GM20000 (cell line): ENCODE measurements around the gene KIAA1328.

ENCODE experiments used
- DNase-seq: peaks from one replicate; pipeline ENCODE4 v3.0.0; 2012; ENCODE audit warnings: low spot score
- CTCF ChIP-seq: IDR thresholded peaks from 2 replicates; pipeline ENCODE4 v1.5.1; 2012; ENCODE audit warnings: mild to moderate bottlenecking, control low read depth; ENCODE audit errors: extremely low read depth, missing control alignments

KIAA1328 gene

GRCh38 chr18:36950282-36950681, 121.4 kb downstream of the KIAA1328 start:
- DNase-seq = no peak
- no peak for TF ChIP-seq CTCF

GRCh38 chr18:36950960-36951359, 122.0 kb downstream of the KIAA1328 start:
- no peak for DNase-seq
- TF ChIP-seq CTCF = no peak

DNA sequence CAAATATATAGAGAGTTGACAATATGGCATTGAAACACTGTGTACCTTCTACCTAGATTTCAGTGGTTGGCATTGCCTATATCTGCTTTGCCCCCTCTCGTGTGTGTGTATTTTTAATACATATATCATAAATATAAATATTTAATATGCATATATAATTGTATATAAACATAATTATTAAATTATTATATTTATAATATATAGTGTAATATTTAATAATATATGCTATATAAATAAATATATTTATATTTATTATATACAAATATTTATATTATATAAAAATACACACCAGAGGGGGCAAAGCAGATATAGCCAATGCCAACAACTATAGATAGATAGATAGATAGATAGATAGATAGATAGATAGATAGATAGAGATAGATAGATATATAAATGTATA, 124.1 kb downstream of the KIAA1328 start:
- no peak for TF ChIP-seq CTCF
- DNase-seq = no peak

DNA sequence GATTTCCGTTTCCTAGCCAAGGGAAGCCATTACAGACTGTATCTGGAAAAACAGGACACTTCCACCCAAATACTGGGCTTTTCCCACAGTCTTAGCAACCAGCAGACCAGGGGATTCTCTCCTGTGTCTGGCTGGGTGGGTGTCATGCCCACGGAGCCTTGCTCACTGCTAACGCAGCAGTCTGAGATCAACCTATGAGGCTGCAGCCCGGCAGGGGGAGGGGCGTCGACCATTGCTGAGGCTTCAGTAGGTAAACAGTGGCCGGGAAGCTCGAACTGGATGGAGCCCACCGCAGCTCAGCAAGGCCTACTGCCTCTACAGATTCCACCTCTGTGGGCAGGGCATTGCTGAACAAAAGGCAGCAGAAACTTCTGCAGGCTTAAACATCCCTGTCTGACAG, 131.1 kb downstream of the KIAA1328 start:
- TF ChIP-seq CTCF = no peak
- no peak for DNase-seq

- no peak for DNase-seq
- no peak for TF ChIP-seq CTCF
Observed at GRCh38 chr18:36963464-36963863, 134.5 kb downstream of the KIAA1328 start.

GRCh38 chr18:36974686-36975085, 145.8 kb downstream of the KIAA1328 start:
- TF ChIP-seq CTCF = no peak

GRCh38 chr18:36977121-36977520, 148.2 kb downstream of the KIAA1328 start:
- TF ChIP-seq CTCF = no peak
- DNase-seq = no peak

More at GRCh38 chr18:36974686-36975085, 145.8 kb downstream of the KIAA1328 start:
- DNase-seq = no peak
